Choroid plexus epithelial cell (primary cell): ENCODE data around the gene C5orf15.

Experiments
- DNase-seq: peaks from one replicate; pipeline ENCODE4 v3.0.0-alpha.2; 2010; ENCODE audit warnings: low read depth
- H3K4me3 ChIP-seq: 2 replicates; pipeline ENCODE4 v1.5.1; 2011; ENCODE audit warnings: low read depth, mild to moderate bottlenecking, control low read depth, low read length, moderate library complexity
- TF ChIP-seq, protein P1 (sequence below): conservative IDR thresholded peaks from 2 replicates; pipeline ENCODE4 v1.5.1; 2011; ENCODE audit warnings: low read depth, mild to moderate bottlenecking, control low read depth, inconsistent platforms, low read length, moderate library complexity

The C5orf15 gene

DNA sequence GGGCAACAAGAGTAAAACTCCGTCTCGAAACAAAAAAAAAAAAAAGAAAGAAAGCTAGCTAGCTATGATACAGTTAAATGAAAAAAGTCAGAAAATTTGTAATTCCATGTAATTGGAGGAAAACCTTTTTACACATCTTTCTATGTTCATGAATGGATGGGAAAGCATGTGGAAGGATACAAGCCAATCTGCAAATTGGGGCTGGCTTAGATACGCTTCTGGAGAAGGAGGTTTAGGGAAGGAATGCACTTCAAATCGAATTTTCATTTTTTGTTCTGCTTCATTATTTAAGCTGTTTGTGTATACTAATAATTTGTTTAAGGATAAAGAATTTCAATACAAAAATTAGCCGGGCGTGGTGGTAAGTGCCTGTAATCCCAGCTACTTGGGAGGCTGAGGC is 29.6 kb upstream of the C5orf15 start:
- H3K4me3 ChIP-seq, result no peak overlapping the region
- TF ChIP-seq, protein P1, sequence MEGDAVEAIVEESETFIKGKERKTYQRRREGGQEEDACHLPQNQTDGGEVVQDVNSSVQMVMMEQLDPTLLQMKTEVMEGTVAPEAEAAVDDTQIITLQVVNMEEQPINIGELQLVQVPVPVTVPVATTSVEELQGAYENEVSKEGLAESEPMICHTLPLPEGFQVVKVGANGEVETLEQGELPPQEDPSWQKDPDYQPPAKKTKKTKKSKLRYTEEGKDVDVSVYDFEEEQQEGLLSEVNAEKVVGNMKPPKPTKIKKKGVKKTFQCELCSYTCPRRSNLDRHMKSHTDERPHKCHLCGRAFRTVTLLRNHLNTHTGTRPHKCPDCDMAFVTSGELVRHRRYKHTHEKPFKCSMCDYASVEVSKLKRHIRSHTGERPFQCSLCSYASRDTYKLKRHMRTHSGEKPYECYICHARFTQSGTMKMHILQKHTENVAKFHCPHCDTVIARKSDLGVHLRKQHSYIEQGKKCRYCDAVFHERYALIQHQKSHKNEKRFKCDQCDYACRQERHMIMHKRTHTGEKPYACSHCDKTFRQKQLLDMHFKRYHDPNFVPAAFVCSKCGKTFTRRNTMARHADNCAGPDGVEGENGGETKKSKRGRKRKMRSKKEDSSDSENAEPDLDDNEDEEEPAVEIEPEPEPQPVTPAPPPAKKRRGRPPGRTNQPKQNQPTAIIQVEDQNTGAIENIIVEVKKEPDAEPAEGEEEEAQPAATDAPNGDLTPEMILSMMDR, result no peak
- no peak for DNase-seq

DNA sequence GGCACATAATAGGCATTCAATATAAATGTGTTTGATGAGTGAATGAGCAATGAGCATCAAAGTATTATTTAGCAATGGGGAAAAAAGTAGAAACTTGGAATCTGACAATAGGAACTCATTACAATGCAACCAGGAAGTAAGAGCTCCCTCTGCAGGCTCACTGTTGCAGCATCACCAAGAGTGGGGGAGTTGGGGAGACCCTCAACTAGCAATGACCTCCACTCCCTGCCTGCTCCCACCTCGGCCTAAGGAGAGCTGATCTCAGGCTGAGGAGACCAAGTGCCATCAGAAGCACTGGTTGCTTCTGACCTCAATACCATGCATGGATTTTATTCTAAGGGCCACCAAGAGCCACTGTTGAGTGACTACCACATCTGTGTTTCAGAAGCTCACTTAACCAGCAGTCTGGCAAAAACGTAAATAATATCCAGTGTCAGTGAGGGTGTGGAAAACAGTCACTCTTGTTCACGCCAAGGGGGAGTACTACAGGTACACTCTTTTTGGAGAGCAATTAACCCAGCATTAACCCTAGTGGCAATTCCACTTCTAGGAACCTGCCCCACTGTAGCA is 28.3 kb upstream of the C5orf15 start:
- H3K4me3 ChIP-seq, result no peak overlapping the region
- TF ChIP-seq, protein P1, result peak; percentile 67
- no peak for DNase-seq

DNA sequence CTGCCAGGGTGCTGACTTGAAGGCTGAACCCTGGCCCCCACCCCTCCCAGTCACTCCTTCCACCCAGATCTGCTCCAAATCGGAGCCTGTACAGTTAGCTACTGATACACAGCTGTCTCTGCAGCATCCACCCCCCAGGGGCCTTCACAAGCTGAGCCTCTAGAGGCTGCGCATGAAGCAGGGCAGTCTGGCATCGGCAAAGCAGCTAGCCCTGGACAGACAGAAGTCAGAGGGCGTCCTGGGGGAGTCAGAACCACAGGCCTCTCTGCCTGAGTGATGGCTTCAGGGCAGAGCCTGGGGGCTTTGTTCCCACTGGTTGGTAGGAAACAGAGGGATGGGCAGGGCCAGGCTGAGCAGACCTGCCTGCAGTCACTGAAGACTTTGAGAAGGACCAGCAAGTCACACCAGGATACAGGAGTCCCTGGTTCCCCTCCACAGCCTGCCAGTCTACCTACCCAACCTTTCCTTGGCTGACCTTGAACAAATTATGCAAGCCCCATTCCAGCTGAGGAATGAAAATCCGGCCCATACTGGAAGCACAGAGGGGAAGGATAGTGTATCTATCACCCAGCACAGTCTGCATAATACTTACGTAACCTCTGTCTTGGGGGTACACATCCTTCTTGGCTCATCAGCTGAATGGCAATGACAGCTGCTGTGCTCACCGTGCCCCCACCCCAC is 27.6 kb upstream of the C5orf15 start:
- TF ChIP-seq, protein P1, result no peak
- DNase-seq, result peak; percentile 35
- H3K4me3 ChIP-seq, result no peak overlapping the region

DNA sequence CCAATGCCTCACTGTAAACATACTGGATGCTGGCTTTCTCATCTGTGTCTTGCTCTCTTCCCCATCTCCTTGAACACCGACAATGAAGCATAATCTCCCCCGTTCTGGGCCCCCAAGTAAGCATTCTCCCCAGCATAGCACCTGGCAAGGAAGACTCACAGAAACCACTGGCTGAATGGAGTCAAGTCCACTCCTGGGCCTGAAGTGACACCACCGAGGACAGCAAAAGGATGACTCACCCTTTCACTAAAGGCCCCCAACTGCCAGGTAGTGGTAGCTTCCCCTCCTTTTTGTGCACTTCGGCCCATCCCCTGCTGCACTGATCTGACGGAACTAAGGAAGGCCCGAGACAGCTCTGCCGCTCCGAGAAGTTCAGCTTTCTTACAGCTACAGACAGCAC is 26.9 kb upstream of the C5orf15 start:
- peak; percentile 27 for DNase-seq
- TF ChIP-seq, protein P1, result no peak
- H3K4me3 ChIP-seq, result no peak overlapping the region

DNA sequence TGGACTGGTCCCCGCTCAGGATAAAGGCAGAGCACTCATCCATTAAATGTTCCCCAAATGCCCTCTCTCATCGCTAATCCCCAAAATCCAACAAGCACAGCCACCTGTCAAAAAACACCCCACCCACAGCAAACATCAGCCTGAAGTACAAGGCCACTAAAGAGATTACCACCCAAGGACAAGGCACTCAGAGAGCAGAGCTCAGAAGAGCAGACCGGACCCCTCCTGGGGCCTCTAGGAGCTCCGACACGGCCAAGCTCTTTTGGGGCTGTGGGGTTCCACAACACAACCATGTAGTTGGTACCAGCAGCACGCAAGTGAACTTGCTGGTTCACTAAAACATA is 26.5 kb upstream of the C5orf15 start:
- TF ChIP-seq, protein P1, result no peak
- no peak overlapping the region for H3K4me3 ChIP-seq
- no peak for DNase-seq

DNA sequence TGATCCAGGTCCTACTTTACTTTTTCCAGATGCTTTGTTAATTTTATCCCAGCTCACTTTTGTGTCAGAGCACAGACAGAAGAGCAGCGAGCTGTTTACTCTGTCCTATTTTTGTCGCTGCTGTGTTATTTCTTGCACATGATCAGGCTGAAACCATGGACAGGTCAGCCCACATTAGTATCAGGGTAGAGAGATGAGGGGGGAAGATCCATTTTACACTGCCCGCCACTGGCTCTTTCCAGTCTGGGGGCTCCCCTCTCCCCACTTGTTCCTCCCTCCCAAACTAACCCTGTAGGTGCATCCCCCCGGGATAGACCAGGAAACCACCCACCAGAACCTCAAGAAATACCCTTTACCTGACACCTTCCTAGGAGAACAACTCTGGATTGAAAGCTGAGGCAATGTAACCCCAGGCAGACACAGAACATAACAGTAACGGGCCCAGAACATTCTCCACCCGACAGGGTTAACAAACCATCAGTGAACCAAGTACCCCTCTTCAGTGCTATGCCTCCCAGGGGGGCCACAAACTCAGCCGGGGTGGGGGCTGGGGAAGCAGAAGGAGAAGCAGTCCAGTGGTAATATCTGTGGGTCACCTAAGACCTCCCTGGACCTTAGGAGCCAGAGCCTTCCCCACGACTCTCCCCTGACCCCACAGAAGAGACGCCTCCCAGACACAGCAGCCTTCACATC is 26.0 kb upstream of the C5orf15 start:
- TF ChIP-seq, protein P1, result no peak

More for the DNA sequence above, 26.0 kb upstream of the C5orf15 start:
- no peak overlapping the region for H3K4me3 ChIP-seq
- DNase-seq, result no peak
